Measurements from ENCODE around the gene TAF12.
"Not testable (repeated sequence)": the region's sequence is repeated elsewhere in the genome, so short reads cannot be mapped to it uniquely, and the experiment has no call there.

The TAF12 gene

GRCh38 chr1:28577738-28578536, 64.9 kb downstream of the TAF12 start:
- TF ChIP-seq, protein P1, sequence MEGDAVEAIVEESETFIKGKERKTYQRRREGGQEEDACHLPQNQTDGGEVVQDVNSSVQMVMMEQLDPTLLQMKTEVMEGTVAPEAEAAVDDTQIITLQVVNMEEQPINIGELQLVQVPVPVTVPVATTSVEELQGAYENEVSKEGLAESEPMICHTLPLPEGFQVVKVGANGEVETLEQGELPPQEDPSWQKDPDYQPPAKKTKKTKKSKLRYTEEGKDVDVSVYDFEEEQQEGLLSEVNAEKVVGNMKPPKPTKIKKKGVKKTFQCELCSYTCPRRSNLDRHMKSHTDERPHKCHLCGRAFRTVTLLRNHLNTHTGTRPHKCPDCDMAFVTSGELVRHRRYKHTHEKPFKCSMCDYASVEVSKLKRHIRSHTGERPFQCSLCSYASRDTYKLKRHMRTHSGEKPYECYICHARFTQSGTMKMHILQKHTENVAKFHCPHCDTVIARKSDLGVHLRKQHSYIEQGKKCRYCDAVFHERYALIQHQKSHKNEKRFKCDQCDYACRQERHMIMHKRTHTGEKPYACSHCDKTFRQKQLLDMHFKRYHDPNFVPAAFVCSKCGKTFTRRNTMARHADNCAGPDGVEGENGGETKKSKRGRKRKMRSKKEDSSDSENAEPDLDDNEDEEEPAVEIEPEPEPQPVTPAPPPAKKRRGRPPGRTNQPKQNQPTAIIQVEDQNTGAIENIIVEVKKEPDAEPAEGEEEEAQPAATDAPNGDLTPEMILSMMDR (IDR thresholded peaks at IDR 0.05; ENCODE audit: insufficient read depth, low read length, missing control alignments): no peak
- CTCF ChIA-PET: interaction anchor here (0.9 to 4.3 kb wide), 6 partner anchors 24 to 299 kb away, joined by 3 to 31 read pairs (median 4); no protein-coding TSS in a partner anchor
- no peak overlapping the region for H3K4me3 ChIP-seq (ENCODE audit: low read depth, low read length)
- no peak for DNase-seq (ENCODE audit: low read depth, low spot score)
- POLR2A ChIA-PET: interaction anchor here (0.7 to 4.3 kb wide), 5 partner anchors 8 to 24 kb away, joined by 3 to 57 read pairs (median 3); partner anchors contain the start of gene TRNAU1AP

GRCh38 chr1:28577052-28577678, 65.7 kb downstream of the TAF12 start:
- ChIA-PET POLR2A (interaction anchor here (0.7 to 2.0 kb wide), 2 partner anchors 11 to 24 kb away, joined by 3 to 9 read pairs; no protein-coding TSS in a partner anchor), CTCF (interaction anchor here (0.9 to 1.4 kb wide), 3 partner anchors 25 to 217 kb away, joined by 3 to 4 read pairs (median 3); no protein-coding TSS in a partner anchor)
- no peak overlapping the region for H3K4me3 ChIP-seq (ENCODE audit: low read depth, low read length)
- TF ChIP-seq, protein P1 (IDR thresholded peaks at IDR 0.05; ENCODE audit: insufficient read depth, low read length, missing control alignments): no peak
- no peak for DNase-seq (ENCODE audit: low read depth, low spot score)

DNA sequence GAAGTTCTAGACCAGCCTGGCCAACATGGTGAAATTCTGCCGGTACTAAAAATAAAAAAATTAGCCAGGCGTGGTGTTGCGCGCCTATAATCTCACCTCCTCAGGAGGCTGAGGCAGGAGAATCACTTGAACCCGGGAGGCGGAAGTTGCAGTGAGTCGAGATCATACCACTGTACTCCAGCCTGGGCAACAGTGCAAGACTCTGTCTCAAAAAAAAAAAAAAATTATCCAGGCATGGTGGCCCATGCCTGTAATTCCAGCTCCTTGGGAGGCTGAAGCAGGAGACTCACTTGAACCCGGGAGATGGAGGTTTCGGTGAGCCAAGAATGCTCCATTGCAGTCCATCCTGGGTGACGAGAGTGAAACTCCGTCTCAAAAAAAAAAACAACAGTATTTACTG, 69.3 kb downstream of the TAF12 start:
- TF ChIP-seq, protein P1 (IDR thresholded peaks at IDR 0.05; ENCODE audit: insufficient read depth, low read length, missing control alignments): no peak
- ChIA-PET POLR2A (interaction anchor here (1.5 kb wide), 1 partner anchor 8 kb away, joined by 7 read pairs; no protein-coding TSS in a partner anchor), CTCF (interaction anchor here (1.7 kb wide), 1 partner anchor 325 kb away, joined by 4 read pairs; no protein-coding TSS in a partner anchor)
- DNase-seq (ENCODE audit: low read depth, low spot score): no peak
- no peak overlapping the region for H3K4me3 ChIP-seq (ENCODE audit: low read depth, low read length)

- DNase-seq (ENCODE audit: low read depth, low spot score); H3K4me3 ChIP-seq (ENCODE audit: low read depth, low read length); CTCF ChIA-PET: not testable (repeated sequence)
- POLR2A ChIA-PET: interaction anchor here (1.5 kb wide), 1 partner anchor 9 kb away, joined by 7 read pairs; no protein-coding TSS in a partner anchor
These were observed 70.0 kb downstream of the TAF12 start for GRCh38 chr1:28572891-28573290.

- CTCF ChIA-PET: no interaction called here
- H3K4me3 ChIP-seq (ENCODE audit: low read depth, low read length): no peak overlapping the region
- TF ChIP-seq, protein P1 (IDR thresholded peaks at IDR 0.05; ENCODE audit: insufficient read depth, low read length, missing control alignments): no peak
- DNase-seq (ENCODE audit: low read depth, low spot score): no peak
- POLR2A ChIA-PET: interaction anchor here (3.9 kb wide), 1 partner anchor 9 kb away, joined by 23 read pairs; no protein-coding TSS in a partner anchor
These were observed 71.0 kb downstream of the TAF12 start for GRCh38 chr1:28571911-28572310.

GRCh38 chr1:28566931-28567330, 75.9 kb downstream of the TAF12 start:
- CTCF ChIA-PET: no interaction called here
- DNase-seq (ENCODE audit: low read depth, low spot score): no peak

More at GRCh38 chr1:28566931-28567330, 75.9 kb downstream of the TAF12 start:
- H3K4me3 ChIP-seq (ENCODE audit: low read depth, low read length): no peak overlapping the region
- TF ChIP-seq, protein P1 (IDR thresholded peaks at IDR 0.05; ENCODE audit: insufficient read depth, low read length, missing control alignments): no peak
- POLR2A ChIA-PET: interaction anchor here (1.0 to 1.2 kb wide), 2 partner anchors 13 to 15 kb away, joined by 3 to 5 read pairs; no protein-coding TSS in a partner anchor

All from AG04449 (cell line).